ENCODE data around the gene TMEM72. TPM values are rescaled to one million over a fixed set of nuclear protein-coding genes. Genes with fewer than 3 reads are reported as not detected.

TMEM72 gene
- total and polyA plus RNA-seq, 2 donors (not counting 1 experiment from before 2014, with no cell fraction given), result not detected

DNA sequence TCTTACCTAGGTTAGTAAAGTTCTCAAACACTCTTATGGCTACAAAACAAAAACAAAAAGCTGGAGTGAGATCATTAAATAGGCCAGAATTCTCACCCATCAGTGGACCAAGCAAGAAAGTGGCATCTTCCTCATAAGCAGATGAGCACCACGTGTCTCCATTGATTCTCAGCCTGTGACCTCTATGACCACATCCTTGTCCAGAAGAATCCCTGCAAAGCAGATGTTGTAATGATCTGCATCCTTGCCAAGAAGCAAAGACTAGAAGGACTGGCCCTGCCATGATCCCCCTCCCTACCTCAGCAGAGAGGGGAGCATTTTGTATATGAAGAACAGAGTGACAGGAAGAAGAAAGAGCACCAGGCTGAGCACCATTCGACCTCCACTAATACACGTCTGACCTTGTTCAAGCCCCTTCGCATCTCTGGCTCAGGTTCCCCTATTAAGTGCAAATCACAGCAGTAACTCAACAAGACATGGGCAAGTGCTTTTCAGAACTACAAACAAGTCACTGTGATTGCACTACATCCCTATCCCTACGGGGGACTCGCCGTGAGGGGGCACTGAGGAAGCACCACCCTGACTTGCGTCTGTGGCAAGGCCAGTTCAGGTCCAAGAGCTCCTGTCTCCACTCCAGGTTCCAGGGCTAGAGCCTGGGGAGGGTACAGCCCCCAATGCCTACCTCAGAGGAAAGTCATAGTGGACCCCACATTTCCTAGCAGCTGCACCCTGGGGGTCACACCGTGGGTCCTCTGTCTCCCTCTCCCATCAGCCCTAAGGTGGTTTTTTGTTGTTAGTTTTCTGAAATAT lies 26.3 kb downstream of the TMEM72 start:
- no peak overlapping the region for H2AFZ ChIP-seq (ENCODE audit: insufficient read depth, low read depth, low read length, poor library complexity, severe bottlenecking)
- intact Hi-C loops (cut with micrococcal nuclease), result no loop called here
- no peaks in the 10 kb centered on the region for H3K4me1 Mint-ChIP-seq

DNA sequence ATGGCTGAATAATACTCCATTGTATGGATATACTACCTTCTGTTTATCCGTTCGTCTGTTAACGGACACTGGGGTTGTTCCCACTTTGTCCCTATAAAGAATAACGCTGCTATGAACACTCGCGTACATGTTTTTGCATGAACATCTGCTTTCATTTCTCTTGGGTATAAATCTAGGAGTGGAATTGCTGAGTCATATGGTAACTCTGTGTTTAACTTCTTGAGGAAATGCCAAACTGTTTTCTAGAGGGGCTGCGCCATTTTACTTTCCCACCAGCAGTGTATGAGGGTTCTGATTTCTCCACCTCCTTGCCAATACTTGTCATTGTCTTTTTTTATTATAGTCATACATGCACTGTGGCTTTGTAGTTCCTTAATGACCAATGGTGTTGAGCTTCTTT lies 27.8 kb downstream of the TMEM72 start:
- Histone ChIP-seq H4K20me1 (ENCODE audit: control insufficient read depth, insufficient read depth, low read length, poor library complexity, severe bottlenecking) (no peaks in the 10 kb centered on the region), H3K27ac (ENCODE audit: low read length in 2 of 2) (no peak overlapping the region), H3K36me3 (replicated peaks in 1 of 2; ENCODE audit: control extremely low read depth in 1 of 2, control insufficient read depth in 1 of 2, extremely low read depth in 1 of 2, insufficient read depth in 2 of 2, low read length in 1 of 2) (no peaks in the 10 kb centered on the region), H3K79me2 (ENCODE audit: control insufficient read depth, insufficient read depth, low read length) (no peaks in the 10 kb centered on the region), H2AFZ (ENCODE audit: insufficient read depth, low read depth, low read length, poor library complexity, severe bottlenecking) (no peak overlapping the region), H3K4me3 (ENCODE audit: control extremely low read depth in 1 of 5, extremely low read depth in 1 of 5, insufficient read depth in 1 of 5, low read depth in 2 of 5, low read length in 4 of 5) (no peak overlapping the region), H3K27me3 (replicated peaks in 1 of 4; ENCODE audit: control extremely low read depth in 1 of 4, control insufficient read depth in 3 of 4, insufficient read depth in 4 of 4, low read length in 3 of 4) (no peaks in the 10 kb centered on the region), H3K9ac (ENCODE audit: low read length) (no peak overlapping the region), H3K4me2 (replicated peaks; ENCODE audit: low read depth, low read length, poor library complexity, severe bottlenecking) (no peak overlapping the region), H3K9me3 (ENCODE audit: control extremely low read depth in 1 of 3, control insufficient read depth in 2 of 3, insufficient read depth in 1 of 3, low read length in 2 of 3) (peaks cover 0 to 1% (median 0%) of the 10 kb centered on the region in 3 donors), H3K4me1 (ENCODE audit: control insufficient read depth in 2 of 2, insufficient read depth in 2 of 2, low read length in 2 of 2) (peaks cover 0 to 3% of the 10 kb centered on the region in 2 donors)
- Mint-ChIP-seq H3K4me1 (no peaks in the 10 kb centered on the region), H3K9me3 (ENCODE audit: insufficient read depth) (peaks cover 5% of the 10 kb centered on the region), H3K27ac (no peak overlapping the region), H3K27me3 (no peaks in the 10 kb centered on the region), H3K4me3 (no peak overlapping the region)
- 83% methylated on average over 3 of the region's 7 CpGs for WGBS (ENCODE audit: insufficient coverage)
- ChIA-PET CTCF (no interaction called here), POLR2A (no interaction called here)
- TF ChIP-seq, protein P1, sequence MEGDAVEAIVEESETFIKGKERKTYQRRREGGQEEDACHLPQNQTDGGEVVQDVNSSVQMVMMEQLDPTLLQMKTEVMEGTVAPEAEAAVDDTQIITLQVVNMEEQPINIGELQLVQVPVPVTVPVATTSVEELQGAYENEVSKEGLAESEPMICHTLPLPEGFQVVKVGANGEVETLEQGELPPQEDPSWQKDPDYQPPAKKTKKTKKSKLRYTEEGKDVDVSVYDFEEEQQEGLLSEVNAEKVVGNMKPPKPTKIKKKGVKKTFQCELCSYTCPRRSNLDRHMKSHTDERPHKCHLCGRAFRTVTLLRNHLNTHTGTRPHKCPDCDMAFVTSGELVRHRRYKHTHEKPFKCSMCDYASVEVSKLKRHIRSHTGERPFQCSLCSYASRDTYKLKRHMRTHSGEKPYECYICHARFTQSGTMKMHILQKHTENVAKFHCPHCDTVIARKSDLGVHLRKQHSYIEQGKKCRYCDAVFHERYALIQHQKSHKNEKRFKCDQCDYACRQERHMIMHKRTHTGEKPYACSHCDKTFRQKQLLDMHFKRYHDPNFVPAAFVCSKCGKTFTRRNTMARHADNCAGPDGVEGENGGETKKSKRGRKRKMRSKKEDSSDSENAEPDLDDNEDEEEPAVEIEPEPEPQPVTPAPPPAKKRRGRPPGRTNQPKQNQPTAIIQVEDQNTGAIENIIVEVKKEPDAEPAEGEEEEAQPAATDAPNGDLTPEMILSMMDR (IDR thresholded peaks at IDR 0.05), result no peak
- TF ChIP-seq EZH2 (IDR thresholded peaks at IDR 0.05; ENCODE audit: borderline replicate concordance, insufficient read depth, low read depth, low read length, poor library complexity, severe bottlenecking), result no peak
- ATAC-seq (ENCODE audit: low read depth), result no peak
- no peak for DNase-seq
- intact Hi-C loops (cut with micrococcal nuclease), result no loop called here

More for the DNA sequence above, 26.3 kb downstream of the TMEM72 start:
- Mint-ChIP-seq H3K27ac (no peak overlapping the region), H3K9me3 (ENCODE audit: insufficient read depth) (peaks cover 5% of the 10 kb centered on the region), H3K27me3 (no peaks in the 10 kb centered on the region), H3K4me3 (no peak overlapping the region)
- TF ChIP-seq, protein P1 (IDR thresholded peaks at IDR 0.05), result no peak
- no peak for TF ChIP-seq EZH2 (IDR thresholded peaks at IDR 0.05; ENCODE audit: borderline replicate concordance, insufficient read depth, low read depth, low read length, poor library complexity, severe bottlenecking)
- ATAC-seq (ENCODE audit: low read depth) (no peak), DNase-seq (no peak)
- Histone ChIP-seq H3K4me3 (ENCODE audit: control extremely low read depth in 1 of 5, extremely low read depth in 1 of 5, insufficient read depth in 1 of 5, low read depth in 2 of 5, low read length in 4 of 5) (no peak overlapping the region), H3K27me3 (replicated peaks in 1 of 4; ENCODE audit: control extremely low read depth in 1 of 4, control insufficient read depth in 3 of 4, insufficient read depth in 4 of 4, low read length in 3 of 4) (no peaks in the 10 kb centered on the region), H3K4me2 (replicated peaks; ENCODE audit: low read depth, low read length, poor library complexity, severe bottlenecking) (no peak overlapping the region), H3K4me1 (ENCODE audit: control insufficient read depth in 2 of 2, insufficient read depth in 2 of 2, low read length in 2 of 2) (peaks cover 0 to 8% of the 10 kb centered on the region in 2 donors), H3K27ac (ENCODE audit: low read length in 2 of 2) (no peak overlapping the region), H3K36me3 (replicated peaks in 1 of 2; ENCODE audit: control extremely low read depth in 1 of 2, control insufficient read depth in 1 of 2, extremely low read depth in 1 of 2, insufficient read depth in 2 of 2, low read length in 1 of 2) (no peaks in the 10 kb centered on the region), H3K79me2 (ENCODE audit: control insufficient read depth, insufficient read depth, low read length) (no peaks in the 10 kb centered on the region), H4K20me1 (ENCODE audit: control insufficient read depth, insufficient read depth, low read length, poor library complexity, severe bottlenecking) (no peaks in the 10 kb centered on the region), H3K9me3 (ENCODE audit: control extremely low read depth in 1 of 3, control insufficient read depth in 2 of 3, insufficient read depth in 1 of 3, low read length in 2 of 3) (no peaks in the 10 kb centered on the region), H3K9ac (ENCODE audit: low read length) (no peak overlapping the region)
- POLR2A ChIA-PET, result no interaction called here
- WGBS (ENCODE audit: insufficient coverage), result 96% methylated on average over 6 of the region's 9 CpGs
- CTCF ChIA-PET, result interaction anchor here (1.1 kb wide), 1 partner anchor 36 kb away, joined by 3 read pairs; no protein-coding TSS in a partner anchor

Measured in B cell (primary cell).